SKM-1 treated with dmso at 0.1 percent for 144 hours (cell line): ENCODE data around the gene GLCE.

Source experiments
- DNase-seq: peaks from one replicate; lab custom pipeline; 2025; ENCODE audit not compliant: unreplicated experiment; lab: John Stamatoyannopoulos, UW

GLCE gene

GRCh38 chr15:69315402-69316110, 155.1 kb downstream of the GLCE start:
- no peak for DNase-seq

DNA sequence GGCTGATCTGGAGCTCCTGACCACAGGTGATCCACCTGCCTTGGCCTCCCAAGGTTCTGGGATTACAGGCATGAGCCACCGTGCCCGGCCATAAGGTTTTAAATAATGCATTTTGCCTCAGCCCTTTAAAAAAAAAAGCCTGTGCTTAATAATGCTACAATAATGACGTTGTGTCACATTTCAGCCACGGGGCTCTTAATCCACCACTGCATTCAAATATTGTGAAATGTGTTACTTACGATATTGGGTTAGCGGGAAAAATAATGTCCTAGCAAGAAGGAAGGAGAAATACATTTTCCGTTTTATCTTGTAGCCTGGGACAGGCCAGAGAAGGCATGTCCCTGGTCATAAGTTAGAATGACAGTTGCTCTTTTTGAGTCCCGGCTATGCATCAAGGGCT, 155.9 kb downstream of the GLCE start:
- DNase-seq = no peak

DNA sequence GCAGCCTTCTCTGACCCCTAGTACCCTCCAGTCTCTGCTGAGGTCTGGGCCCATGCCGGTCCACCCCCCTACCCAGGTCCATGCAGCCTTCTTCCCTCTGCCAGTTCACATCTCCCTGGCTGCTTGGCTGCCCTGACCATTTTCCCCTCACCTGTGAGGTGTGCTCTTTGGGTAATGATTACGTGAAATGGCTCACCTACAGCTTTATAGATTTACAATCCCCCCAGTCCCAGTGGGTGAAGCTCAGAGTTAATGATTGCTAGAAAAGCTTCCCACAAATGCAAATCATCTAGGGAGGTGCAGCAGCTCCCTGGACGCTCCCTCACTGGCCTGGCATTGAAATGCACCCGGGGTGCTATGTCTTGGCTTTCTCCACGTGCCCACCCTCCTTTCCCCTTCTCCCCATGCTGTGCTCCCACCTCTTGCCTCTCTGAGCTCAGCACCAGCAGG, 157.0 kb downstream of the GLCE start:
- no peak for DNase-seq

DNA sequence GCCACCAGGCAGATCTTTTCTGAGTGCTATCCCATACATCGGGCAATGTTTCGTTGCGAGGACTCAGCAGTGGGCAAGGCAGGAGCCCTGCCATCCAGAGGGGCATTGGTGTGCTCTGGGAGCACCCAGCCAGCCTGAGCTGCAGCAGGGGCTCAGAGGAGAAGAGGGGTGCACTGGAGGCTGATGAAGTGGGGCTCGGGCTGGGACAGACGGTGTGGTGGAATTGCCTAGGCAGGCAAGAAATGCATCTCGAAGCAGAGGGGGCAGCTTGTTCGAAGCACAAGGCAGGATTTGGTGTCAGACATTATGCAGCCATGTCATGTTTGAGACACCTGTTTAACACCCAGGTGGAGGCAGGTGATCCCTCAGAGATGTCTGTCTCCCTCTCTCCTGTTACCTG, 157.6 kb downstream of the GLCE start:
- no peak for DNase-seq

GRCh38 chr15:69319384-69320375, 159.2 kb downstream of the GLCE start:
- DNase-seq = no peak

GRCh38 chr15:69320977-69321554, 160.6 kb downstream of the GLCE start:
- peak; percentile 25 for DNase-seq
